GM12864 (cell line): Measurements from ENCODE around the gene SOBP.

Source experiments
- DNase-seq: peaks from one replicate; pipeline ENCODE4 v3.0.0-alpha.2; 2011; ENCODE audit warnings: low read depth
- H3K4me3 ChIP-seq: 2 replicates; pipeline ENCODE4 v1.5.1; 2011; ENCODE audit warnings: mild to moderate bottlenecking, low read depth, low read length, control low read depth
- TF ChIP-seq, protein P1 (sequence below): IDR thresholded peaks from 2 replicates; pipeline ENCODE4 v1.5.1; 2011; ENCODE audit warnings: low read depth, mild to moderate bottlenecking, moderate library complexity, low read length, control low read depth, inconsistent platforms; ENCODE audit errors: missing control alignments

The SOBP gene

DNA sequence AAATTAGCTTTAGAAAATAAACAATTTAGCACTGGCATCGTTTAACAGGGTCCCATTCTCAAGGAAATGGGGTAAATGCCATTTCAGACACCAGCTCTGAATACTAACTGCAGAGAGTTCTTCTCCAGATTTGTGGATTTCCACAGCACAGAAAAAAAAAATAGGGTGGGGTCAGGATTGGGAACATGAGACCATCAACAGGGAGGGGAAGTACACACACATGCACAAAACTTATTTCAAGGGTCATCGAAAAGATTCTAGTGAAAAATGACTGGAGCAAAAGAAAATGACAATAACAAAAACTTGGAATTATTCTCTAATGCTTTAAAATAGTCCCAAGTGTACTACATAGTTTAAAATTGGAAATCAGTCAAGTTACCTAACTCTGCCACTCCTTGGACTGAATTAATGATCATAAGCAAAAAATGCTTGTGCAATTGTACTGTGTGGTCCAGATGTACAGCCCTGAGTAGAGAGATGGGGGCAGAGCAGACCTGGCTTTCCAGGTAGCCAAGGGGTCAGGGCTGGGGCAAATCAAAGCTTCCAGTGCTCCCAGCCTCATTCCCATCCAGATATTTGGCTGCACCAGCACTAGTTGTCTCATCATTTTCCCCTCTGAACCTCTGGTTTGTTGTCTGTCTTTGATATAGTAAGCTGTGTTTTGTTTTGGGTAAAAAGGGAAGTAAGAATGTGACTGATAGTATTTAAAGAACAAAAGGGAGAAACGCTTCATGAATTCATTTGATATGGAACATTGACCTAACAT, 152.4 kb downstream of the SOBP start:
- H3K4me3 ChIP-seq = no peak overlapping the region
- DNase-seq = no peak
- TF ChIP-seq, protein P1, sequence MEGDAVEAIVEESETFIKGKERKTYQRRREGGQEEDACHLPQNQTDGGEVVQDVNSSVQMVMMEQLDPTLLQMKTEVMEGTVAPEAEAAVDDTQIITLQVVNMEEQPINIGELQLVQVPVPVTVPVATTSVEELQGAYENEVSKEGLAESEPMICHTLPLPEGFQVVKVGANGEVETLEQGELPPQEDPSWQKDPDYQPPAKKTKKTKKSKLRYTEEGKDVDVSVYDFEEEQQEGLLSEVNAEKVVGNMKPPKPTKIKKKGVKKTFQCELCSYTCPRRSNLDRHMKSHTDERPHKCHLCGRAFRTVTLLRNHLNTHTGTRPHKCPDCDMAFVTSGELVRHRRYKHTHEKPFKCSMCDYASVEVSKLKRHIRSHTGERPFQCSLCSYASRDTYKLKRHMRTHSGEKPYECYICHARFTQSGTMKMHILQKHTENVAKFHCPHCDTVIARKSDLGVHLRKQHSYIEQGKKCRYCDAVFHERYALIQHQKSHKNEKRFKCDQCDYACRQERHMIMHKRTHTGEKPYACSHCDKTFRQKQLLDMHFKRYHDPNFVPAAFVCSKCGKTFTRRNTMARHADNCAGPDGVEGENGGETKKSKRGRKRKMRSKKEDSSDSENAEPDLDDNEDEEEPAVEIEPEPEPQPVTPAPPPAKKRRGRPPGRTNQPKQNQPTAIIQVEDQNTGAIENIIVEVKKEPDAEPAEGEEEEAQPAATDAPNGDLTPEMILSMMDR = no peak

DNA sequence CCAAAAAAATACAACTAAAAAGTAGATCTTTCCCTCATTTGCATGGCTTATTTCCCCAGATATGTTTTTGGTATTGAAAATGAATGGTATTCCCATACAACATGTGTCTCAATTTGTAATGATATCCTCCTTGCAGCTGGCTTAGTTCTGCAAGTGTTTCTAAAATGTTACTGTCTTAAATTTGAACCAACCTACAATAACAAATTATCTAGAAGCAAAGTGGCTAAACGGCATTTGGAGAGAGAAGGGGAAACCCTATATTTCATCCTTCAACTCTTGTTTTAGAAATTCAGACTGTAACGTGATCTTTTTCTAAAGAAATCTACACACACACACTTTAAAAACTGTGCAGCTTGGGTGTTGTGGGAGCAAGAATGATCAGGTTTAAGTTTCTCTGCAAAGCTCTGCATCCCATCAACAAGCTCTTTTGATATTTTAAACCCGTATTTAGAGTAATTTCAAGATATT, 153.0 kb downstream of the SOBP start:
- TF ChIP-seq, protein P1 = no peak
- H3K4me3 ChIP-seq = no peak overlapping the region
- DNase-seq = no peak

DNA sequence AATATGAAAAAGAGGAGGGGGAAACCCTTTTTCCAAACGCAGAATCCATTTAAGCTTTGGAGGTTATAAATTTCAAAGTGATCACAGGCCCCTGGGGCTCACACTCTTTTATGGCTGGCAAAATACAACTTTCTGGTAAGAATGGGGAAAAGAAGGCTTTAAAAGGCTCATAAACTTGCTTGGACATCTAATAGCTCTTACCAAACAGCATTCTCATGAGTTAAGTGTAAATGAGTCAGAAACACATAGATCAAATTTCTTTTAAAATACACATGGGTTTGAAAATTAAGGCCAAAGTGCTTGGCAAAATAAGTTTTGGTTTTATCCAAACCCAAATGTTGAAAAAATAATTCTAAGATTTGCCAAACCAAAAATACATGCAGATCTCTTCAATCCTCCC, 154.6 kb downstream of the SOBP start:
- H3K4me3 ChIP-seq = no peak overlapping the region
- DNase-seq = no peak
- TF ChIP-seq, protein P1 = no peak

DNA sequence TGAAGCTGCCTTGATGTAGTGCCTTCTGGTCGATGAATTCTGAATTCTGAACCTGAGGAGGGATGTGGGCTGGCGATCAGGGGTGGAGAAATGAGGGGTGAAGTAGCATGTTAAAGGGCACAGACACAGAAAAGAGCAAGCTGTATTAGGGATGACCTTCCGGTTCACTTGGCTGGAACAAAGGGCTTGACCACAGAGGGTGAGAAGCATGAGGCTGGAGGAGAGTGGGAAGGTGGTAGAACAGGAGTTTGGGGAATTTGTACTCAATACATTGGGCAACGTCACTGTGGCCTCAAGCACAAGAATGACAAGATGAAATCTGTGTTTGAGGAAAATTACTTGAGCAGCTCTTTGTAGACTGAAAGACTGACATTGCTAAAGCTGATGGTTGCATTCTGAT, 155.8 kb downstream of the SOBP start:
- no peak overlapping the region for H3K4me3 ChIP-seq
- TF ChIP-seq, protein P1 = no peak
- no peak for DNase-seq

DNA sequence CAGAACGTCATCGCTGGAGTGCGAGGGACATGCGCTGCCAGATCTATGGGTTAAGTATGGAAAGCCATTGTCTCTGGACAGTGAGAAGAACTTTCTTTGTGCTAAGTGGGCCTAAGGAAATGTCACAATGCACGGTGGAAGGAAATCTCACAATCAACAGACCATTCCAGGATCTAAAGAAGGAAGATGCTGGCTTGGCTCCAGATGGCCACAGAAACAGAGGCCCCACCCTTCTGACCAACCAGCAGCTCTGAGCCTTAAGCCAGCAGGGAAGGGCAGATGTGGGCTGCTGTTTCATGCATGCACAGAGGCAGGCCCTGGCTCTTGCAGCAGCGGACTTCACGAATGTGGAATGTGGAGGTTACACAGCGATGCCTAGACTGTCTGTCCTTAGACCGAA, 156.3 kb downstream of the SOBP start:
- TF ChIP-seq, protein P1 = no peak
- DNase-seq = no peak
- no peak overlapping the region for H3K4me3 ChIP-seq

DNA sequence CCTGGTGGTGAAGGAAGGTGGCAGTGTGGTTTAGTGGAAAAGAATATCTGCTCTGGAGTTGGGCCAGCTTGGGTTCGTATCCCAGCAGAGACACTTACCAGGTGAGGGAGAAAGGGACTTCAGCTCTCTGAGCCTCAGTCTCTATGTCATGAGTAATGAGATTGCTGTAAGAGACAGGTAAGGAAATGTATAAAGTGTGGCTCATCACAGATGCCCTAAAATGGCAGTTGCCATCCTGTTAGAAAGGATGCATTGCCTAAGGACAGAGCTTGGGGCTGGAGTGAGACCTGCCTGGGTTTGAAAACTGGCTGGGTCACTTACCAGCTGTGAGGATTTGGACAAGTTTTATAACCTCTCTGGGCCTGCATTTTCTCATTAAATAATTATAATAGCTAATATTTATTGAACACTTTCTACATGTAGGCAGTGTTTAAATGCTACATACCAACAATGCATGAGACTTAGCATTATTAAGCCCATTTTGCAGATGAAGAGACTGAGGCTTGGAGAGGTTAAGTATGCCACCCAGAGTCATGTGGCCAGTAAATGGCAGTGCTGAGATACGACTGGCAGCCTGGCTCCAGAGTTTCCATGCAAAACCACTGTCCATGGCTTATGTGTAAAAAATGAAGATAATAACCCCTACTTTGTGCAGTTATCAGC, 157.0 kb downstream of the SOBP start:
- no peak overlapping the region for H3K4me3 ChIP-seq
- no peak for DNase-seq
- TF ChIP-seq, protein P1 = no peak
